Measurements from ENCODE around the gene ERI2.
A peak's percentile ranks its signal among the peaks of the same experiment; 100 is the strongest.

ERI2 gene, protein sequence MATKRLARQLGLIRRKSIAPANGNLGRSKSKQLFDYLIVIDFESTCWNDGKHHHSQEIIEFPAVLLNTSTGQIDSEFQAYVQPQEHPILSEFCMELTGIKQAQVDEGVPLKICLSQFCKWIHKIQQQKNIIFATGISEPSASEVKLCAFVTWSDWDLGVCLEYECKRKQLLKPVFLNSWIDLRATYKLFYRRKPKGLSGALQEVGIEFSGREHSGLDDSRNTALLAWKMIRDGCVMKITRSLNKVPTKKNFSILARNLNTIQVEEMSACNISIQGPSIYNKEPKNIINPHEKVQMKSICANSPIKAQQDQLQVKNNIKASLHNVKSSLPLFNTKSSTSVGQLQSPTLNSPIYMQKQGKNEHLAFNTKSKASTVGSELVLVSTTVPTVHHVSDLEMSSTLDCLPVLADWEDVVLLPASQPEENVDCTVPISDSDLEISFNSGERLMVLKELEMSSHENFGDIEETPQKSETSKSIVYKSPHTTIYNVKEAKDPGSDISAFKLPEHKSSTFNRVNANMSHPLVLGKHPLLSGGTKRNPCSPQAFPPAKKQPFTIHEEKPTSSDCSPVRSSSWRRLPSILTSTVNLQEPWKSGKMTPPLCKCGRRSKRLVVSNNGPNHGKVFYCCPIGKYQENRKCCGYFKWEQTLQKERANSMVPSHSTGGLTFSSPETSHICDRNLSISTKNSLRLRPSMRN

DNA sequence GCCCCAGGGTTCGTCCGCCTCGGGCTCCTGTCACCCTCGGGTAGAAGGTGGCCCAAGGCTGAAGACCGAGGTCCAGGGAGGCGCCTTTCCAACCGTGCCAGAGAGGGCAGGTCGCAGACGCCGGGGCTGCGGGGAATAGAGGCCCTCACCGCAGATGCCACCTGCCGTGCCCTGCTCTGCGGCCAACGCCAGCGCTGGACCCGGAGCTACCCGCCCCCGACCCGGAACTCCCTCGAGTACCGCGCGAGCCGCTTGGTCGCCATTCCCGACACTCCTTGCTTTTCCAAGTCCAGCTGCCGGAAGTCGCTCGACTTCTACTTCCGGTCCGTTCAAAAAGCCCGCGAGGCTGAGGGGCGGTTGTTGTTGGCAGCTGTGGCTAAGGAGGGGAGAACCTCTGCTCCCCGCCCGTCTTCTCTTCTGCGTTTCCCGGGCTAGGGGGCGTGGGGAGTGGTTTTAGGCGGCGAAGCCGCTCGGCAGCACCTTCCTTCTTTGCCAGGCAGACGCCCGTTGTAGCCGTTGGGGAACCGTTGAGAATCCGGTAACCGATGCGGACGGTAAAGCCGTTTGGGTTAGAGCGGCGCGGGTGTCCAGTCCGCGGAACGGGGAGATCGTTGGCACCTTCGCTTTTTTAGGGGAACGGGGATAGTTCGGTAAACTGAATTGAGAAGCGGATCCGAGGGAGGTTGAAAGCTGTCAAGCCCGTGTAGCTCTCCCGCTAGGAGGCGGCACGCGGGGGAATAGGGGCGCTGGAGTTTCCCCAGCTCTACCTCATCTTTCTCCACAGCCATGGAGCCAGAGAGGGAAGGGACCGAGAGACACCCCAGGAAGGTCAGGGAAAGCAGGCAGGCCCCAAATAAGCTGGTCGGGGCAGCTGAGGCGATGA is at the start of gene ERI2, which contains the start of gene REXO5:
ERI2 (minus strand) TSS at position 305 of the 883 bp plus-strand sequence; CDS start at position 263, 42 bp downstream.
REXO5 (plus strand) TSS at position 360 of the 883 bp plus-strand sequence; CDS start at position 787, 427 bp downstream.
- peak; percentile 98 for DNase-seq

DNA sequence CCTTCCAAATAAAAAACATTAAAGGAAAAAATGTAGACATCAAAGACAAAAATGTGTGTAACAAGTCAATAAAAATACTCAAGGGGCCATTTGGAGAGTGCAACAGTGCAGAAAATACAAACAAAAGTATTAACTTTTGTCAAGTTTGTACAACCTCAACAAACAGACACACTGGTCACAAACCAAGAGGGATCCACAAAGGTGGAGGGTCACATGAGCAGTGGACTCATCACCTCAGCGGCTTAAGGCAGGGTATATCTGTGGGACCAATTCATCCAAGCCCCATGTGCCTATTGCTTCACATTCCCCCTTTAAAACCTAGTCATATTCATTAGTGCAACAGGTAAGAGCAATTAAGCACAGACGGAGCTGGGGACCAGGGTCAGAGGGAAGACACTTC is 48.7 kb upstream of the ERI2 start:
- DNase-seq: no peak

DNA sequence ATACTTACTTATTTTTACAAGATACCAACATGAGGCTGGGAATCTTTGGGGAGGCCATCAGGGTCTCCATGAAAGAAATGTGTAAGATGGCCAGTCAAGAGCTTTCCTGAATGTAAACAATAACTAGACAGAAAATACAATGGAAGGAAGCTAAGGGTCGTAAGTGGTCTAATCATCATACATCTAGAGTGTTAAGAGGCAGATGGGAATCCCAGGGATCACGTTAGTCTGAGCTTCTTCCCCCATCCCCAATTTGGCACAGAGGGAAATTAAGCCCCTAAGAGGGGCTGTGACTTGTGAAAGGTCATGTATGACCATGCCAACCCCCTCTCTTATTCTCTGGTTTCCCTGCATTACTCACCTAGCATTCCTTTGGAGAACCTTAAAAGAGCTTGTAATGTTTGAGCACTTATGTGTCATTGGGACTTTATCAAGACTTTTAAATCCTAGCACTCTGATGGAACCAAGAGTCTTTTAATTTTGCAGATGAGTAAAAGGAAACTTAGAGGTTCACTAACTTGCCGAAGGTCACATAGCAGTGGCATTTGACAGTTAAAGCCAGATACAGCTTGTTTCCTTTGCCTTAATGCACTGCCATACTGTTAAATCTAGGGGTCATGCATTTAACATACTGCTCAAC is 47.8 kb upstream of the ERI2 start:
- no peak for DNase-seq

DNA sequence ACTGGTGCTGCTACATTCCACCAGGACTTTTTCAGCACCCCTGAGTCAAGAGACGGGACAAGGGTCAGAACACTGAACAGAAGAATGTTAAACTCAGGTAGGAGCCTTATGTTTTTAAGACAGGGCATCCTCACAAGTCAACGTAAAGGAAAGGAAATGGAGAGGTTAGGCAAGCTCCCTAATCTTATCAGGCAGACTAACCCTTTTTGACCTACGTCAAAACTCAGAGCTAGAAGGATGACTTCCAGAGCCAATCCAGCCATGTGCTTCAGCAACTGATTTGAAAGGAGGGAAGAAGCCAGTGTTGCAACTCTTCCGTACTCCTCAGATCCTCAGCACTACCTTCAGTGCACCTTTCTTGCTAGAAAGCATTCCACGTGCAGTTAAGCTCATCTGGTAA is 46.9 kb upstream of the ERI2 start:
- DNase-seq: no peak

DNA sequence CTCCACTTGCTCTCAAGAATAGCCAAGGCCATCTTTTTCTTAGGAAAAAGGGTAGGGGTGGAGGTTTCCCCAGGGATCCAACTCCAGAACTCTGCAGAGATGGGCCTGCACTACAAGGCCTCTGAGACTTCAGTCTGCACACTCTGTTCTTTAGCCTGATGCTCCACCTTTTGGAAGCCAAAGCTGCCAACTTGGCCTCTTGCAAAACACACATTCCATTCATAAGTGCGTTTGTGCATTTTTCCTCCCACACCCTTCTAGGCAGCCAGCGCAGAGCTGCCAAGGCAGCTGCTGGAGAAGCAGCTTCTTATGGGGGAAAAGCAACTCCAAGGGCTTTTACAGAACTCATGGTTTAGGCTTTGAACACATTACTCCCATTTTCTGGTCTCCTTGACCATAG is 45.3 kb upstream of the ERI2 start:
- DNase-seq: no peak

DNA sequence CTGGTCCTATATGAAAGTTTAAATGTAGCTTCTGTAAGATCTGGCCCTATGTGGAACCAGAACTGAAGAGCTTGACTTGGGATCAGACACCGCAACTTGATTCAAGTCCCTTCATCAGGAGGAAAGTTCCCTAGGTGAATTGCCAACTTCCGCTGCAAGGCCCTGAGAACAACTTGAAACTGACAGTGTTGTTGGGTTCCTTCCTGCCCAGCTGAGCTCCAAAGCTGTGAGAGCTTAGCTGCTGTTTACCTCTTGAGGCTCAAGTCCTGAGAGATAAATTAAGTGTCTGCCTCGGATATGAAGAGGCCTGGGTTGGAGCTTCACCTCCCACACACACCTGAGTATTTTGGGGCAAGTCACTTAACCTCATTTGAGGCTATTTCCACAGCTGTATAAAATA is 44.7 kb upstream of the ERI2 start:
- no peak for DNase-seq

DNA sequence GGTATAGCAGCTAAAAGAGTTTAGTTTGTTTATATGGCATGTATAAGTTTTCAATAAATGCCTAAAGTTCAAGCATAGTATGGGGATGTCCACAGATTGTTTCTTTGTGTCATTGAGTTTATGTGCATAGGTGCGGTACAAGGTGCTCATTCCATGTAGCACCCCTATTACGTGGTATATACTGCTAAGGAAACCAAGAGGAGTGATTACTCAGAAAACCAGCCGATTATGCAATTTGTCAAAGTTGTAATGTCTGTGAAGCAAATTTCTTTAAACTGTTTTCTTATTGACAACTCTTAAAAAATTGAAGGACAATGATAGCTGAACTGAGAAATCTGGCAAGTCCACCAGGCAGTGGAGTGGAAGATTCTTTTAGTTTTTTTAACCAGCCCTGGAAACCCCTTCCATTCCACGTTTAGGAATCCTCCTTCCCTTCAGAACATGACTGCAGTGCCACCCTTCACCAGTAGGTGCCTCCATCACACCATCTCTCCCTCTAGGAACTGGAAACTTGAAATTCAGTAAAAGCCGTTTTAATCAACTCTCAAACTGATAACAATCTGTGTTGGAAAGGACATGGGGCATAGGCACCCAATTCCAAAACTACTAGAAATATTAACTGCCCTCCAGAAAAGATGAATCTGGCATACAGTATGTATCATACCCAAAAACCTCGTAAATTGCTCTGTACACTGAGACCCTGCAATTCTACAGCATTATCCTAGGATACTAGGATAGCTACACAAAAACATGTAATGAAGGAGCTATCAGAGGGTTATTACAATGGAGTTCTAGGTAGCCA is 43.5 kb upstream of the ERI2 start:
- peak; percentile 59 for DNase-seq

DNA sequence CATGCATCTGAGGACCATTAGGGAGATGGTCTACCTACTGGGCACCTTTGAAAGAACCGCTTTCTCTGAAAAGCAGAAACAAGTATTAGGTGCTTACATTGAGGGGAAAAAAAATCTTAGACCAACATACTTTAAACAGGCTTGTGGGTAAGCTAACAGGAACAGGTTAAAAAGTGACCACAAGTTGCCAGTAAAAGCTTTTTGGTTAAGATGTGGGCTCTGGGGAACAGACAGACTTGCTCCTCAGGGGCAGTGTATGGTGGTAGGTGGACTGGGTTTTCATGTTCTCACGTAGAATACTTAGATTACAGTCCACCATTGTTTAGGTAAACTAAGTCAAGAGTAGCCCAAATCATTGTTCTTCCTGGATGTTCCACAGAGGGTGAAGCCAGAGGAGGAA is 41.3 kb upstream of the ERI2 start:
- DNase-seq: no peak

DNA sequence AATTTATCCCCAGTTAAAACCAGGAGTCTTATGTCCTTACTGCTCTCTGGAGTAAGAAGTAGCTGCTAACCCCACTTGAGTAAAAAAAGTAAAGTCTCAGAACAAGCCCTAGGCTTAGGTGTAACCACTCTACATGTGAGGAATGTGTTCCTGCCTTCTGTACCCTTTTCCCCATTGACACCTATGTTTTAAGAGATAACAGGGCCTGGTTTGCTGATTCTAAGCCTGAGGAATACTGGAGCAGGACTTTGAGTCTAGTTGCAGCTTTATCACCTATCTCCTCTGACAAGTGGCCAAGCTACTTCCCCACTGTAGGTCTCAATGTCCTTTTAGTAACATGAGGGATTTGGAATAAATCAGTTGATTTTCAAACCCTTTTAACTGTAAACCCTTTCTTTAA is 40.3 kb upstream of the ERI2 start:
- DNase-seq: no peak

DNA sequence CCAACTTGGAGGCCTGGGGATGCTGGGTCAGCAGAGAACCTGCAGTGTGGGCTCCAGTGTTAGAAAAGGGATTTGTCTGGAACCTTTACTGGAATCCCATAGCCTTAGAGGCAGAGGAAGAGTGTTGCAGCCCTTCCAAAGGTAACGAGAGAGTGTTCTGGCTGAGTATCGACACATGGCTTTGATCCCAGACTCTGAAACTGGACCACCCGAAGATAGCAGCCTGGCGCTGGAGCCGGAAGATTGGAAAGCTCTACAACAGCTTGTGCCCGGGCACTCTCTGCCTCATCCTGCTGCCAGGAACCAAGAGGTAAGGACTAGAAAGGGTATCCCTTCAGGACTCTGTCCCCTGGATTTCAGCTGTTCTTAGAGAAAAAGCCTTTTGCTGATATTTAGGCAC is 39.8 kb upstream of the ERI2 start:
- no peak for DNase-seq

DNA sequence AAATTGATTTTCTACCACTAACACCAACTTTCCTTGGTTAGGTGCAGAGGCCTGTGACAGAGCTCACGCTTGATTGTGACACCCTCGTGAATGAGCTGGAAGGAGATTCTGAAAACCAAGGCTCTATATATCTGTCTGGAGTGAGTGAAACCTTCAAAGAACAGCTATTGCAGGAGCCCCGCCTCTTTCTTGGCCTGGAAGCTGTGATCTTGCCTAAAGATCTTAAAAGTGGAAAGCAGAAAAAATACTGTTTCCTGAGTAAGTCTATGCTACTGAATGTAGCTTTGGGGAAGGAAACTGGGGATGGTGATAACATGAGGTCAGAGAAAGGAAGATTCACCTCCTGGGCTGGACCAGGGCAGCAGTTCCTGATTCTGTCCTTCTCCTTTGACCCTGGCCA is 38.3 kb upstream of the ERI2 start:
- no peak for DNase-seq

DNA sequence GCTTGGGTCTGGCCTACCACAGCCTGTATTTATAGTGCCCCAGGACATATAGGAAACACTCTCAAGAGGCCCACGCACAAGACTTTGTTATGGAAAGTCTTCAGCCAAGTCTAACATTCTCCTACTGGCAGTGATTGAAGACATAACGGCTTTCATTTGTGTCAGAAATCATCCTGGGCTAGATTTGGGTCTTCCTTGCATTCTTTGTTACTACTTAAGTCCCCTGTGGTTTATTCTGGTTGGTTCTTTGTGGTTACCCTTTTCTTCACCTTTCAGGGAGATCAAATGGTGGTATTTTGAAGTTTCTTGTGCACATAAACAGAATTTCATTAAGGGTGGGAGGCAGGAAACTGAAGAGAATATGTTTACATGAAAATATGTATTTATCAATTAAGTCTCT is 37.8 kb upstream of the ERI2 start:
- DNase-seq: no peak

DNA sequence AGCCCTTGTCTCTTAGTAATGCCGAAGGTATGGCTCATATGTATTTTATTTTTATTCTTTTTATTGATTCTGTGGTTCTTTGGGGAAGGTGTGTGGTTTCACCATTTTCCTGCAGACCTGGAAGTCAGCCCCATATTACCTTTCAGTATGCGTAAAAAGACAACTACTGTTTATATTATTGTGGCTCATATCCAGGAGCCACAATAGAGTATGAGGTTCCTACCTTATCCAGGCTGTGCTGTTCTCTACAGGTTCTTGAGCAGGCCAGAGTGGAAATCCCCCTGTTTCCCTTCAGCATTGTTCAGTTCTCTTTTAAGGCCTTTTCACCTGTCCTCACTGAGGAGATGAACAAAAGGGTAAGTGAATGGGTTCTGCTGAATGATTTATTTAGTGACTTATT is 33.2 kb upstream of the ERI2 start:
- DNase-seq: no peak

DNA sequence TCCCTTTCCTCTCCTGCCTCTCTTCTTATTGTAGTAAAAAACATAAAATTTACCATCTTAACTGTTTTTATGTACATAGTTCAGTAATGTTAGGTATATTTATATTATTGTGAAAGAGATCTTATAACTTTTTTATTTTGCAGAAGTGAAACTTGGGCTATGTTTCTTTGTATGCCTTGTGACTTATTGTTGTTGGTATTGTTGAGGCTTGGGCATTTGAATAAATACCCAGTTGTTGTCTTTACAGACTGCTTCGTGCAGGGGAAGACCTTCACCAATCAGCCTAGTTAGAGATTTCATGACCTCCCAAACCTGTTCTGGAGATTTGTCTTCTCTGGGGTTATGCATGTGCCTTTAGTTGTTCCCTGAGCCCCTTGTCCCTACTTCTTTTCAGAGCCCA is 32.0 kb upstream of the ERI2 start:
- no peak for DNase-seq

DNA sequence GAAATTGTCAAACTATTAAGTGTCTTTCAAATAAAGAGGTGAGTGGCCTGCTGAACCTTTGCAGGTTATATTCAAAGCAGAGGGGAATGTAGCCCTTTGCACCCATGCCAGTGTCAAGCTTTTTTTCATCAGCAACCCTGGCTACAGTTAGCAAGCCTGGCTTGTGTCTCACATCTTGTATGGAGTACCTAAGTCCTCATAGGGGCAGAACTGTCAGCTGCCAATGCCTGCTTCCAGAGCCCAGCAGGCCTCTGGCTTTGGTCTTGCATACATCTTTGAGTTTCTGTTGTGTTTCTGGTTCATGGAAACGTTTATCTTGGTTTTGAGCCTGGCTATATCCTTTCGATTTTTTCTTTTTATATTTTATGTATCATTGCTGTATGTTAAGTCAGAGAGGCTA is 26.8 kb upstream of the ERI2 start:
- no peak for DNase-seq

DNA sequence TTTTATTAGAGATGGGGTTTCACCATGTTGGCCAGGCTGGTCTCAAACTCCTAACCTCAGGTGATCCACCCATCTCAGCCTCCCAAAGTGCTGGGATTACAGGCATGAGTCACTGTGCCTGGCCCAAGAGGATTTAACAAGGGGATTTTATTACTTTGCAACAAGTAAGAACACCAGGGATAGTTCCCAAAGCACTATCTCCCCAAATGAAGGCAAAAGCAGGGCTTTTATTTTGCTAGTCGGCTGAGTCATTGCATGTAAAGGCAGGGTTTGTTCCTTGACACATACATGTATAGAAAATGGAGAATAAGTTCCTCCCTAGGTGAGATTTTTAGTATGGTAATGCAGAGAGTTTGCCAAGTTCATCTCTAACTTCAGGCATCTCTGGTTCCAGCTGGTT is 24.1 kb upstream of the ERI2 start:
- no peak for DNase-seq

DNA sequence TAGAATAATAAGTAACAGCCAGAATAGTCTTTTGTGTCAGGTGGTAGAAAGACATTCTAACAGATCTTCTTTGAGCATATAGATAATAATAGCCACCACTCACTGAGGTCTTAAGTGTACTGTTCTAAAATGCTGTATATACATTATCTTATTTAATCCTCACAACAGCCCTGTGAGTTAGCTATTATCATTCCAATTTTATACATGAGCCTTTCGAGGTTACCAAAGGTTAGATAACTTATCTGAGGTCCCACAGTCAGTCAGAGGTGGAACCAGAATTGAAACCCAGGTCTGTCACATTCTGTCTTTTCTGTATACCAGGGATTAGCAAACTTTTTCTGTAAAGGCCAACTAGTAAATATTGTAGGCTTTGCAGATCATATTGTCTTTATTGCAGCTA is 23.3 kb upstream of the ERI2 start:
- DNase-seq: no peak

DNA sequence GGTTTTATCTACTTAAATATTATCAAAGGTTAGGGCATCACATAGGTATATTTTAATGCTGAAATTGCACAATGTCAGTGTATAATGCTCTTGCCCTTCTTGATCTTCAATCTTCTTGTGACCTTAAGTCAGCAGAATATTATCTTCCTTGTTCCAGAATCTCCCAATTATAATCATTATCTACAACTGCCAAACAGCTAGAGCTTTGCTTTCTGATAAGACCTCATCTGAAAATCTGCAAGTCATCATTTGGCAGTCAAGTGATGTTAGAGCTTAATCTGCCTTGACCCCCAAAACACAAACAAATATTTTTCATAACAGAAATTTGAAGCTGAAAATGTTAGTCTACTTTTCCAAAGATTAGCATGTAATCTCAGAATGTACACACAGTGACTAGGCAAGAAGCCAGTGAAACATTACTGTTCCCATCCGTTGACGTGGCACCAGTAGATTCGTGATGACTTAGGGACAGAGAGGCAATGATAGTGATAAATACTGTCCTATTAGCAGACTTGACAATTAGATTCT is 19.8 kb upstream of the ERI2 start:
- DNase-seq: no peak

DNA sequence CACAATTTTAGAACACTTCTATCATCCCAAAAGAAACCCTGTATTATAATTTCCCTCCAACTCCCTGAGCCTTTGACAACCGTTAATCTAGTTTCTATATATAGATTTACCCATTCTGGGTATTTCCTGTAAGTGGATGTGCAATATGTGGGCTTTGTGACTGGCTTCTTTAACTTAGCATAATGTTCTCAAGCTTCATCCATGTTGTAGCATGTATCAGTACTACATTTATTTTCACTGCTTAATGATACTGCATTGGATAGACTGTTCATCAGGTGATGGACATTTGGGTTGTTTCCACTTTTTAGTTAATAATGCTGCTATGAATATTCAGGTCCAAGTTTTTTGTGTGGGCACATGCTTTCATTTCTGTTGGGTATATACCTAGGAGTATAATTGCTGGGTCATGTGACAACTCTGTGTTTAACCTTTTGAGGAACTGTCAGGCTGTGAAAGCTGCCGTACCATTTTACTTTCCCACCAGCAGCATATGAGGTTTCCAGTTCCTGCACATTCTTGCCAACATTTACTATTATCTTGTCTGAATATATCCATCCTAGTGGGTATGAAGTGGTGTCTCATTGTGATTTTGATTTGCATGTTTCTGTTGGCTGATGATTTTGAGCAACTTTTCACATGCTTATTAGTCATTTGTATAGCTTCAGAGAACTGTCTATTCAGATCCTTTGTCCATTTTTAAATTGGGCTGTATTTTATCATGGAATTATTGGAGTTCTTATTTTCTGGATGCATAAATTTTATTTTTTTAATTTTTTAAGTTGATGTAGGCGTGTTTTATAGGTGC is 16.5 kb upstream of the ERI2 start:
- DNase-seq: no peak

DNA sequence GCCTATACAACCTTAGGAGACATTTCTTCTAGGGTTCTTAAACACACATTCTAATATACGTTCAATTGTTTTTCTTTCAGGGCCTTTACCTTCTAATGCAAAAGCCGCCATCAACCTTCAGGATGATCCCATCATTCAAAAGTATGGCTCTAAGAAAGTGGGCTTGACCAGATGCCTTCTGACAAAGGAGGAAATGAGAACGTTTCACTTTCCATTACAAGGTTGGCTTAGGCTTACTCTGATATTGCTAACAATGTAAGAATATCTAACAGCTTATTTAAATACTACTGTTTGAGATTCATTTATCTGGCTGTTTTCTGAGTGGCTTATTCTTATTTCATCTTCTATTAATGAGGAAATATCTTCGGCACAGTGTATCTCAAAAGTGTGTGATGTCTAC is 15.4 kb upstream of the ERI2 start:
- DNase-seq: no peak

All from NCI-H69 (cell line).